ENCODE data around the gene TCEAL7. TPM values are rescaled to one million over a fixed set of nuclear protein-coding genes. Genes with fewer than 3 reads are reported as not detected.

TCEAL7 gene
- polyA plus RNA-seq, 1 donor (not counting 4 experiments of a cell fraction or from before 2014, with no cell fraction given), result 0.25 TPM

DNA sequence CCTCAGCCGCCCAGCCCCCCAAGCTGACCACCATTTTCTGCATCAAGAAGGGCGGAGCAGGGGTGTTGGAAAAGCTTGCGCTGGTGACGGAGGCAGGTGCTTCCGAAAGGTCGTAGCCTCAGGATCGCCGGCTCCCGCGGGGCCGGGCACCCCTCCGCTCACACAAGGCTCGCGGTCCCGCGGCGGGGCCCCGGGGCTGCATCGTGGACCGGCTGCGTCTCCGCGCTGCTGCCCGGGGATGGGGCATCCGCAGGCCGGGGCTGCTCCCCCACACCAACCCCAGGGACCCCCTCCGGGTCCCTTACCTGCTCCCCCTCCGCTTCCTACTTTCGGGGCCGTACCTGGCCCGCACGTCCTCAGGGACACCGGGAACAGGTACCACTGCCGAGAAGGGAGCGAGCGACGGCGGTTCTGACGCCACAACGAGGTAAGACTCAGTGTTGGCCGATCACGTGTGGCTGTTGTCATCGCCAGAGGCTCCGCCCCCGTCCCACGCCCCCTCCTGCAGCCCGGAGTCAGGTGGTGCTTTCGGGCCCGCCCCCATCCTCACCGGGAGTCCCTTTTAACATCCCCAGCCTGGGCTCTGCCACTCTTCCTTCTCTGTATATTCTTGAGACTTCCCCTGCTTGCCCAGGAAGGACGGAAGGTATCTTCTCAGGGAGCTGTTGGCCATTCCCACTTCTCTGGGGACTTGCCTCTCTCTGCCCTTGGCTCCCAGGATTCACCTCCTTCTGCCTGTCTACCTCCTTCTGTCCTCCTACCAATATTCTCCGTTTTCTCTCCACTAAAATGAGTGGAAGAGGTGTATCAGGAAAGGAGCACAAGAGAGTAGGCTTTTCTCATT is 19.3 kb upstream of the TCEAL7 start, which contains the start of gene BEX2:
Gene BEX2, minus strand, starts transcription at position 436 of the 844 bp plus-strand sequence. CDS start 1,014 bp downstream, outside the sequence.
- DNase-seq (ENCODE audit: low read depth, low spot score) (no peak), FAIRE-seq (no peak)
- H3K9me1 ChIP-seq (ENCODE audit: control insufficient read depth, extremely low read depth, insufficient read depth, low read length), result no peaks in the 10 kb centered on the region
- no peaks in the 10 kb centered on the region for H3K79me2 ChIP-seq (ENCODE audit: control insufficient read depth, insufficient read depth, low read length)
- no peaks in the 10 kb centered on the region for H3K36me3 ChIP-seq (ENCODE audit: control insufficient read depth in 2 of 2, extremely low read depth in 1 of 2, insufficient read depth in 2 of 2, low read length in 2 of 2)
- peak within 1 kb of the TSS; percentile 60 for H3K9ac ChIP-seq (ENCODE audit: control insufficient read depth, extremely low read depth, insufficient read depth, low read length)
- peak within 1 kb of the TSS; percentile 73 for H3K4me2 ChIP-seq (ENCODE audit: control insufficient read depth, extremely low read depth, insufficient read depth, low read depth, low read length)
- no peaks in the 10 kb centered on the region for H3K9me3 ChIP-seq (ENCODE audit: control insufficient read depth, low read depth, low read length)
- TF ChIP-seq EZH2 (IDR thresholded peaks at IDR 0.05; ENCODE audit: low read length), result no peak
- TF ChIP-seq, protein P1, sequence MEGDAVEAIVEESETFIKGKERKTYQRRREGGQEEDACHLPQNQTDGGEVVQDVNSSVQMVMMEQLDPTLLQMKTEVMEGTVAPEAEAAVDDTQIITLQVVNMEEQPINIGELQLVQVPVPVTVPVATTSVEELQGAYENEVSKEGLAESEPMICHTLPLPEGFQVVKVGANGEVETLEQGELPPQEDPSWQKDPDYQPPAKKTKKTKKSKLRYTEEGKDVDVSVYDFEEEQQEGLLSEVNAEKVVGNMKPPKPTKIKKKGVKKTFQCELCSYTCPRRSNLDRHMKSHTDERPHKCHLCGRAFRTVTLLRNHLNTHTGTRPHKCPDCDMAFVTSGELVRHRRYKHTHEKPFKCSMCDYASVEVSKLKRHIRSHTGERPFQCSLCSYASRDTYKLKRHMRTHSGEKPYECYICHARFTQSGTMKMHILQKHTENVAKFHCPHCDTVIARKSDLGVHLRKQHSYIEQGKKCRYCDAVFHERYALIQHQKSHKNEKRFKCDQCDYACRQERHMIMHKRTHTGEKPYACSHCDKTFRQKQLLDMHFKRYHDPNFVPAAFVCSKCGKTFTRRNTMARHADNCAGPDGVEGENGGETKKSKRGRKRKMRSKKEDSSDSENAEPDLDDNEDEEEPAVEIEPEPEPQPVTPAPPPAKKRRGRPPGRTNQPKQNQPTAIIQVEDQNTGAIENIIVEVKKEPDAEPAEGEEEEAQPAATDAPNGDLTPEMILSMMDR (optimal IDR thresholded peaks at IDR 0.05 in 1 of 3, IDR thresholded peaks at IDR 0.05 in 1 of 3, conservative IDR thresholded peaks at IDR 0.05 in 1 of 3; ENCODE audit: extremely low read depth in 1 of 3, insufficient read depth in 2 of 3, low read length in 3 of 3), result no peak
- no peaks in the 10 kb centered on the region for H3K4me1 ChIP-seq (ENCODE audit: control insufficient read depth, extremely low read depth, insufficient read depth, low read length)
- dilution Hi-C loops (cut with MboI; ENCODE audit: extremely low pct_ligation_motif_present, low sequenced_read_pairs), result no loop called here
- no peaks in the 10 kb centered on the region for H3K27me3 ChIP-seq (ENCODE audit: control insufficient read depth, extremely low read depth, insufficient read depth, low read length)
- peak within 1 kb of the TSS; percentile 47 to 63 (median 51) for H3K4me3 ChIP-seq (ENCODE audit: control insufficient read depth in 2 of 3, extremely low read depth in 1 of 3, insufficient read depth in 2 of 3, low read depth in 1 of 3, low read length in 3 of 3)
- H4K20me1 ChIP-seq (ENCODE audit: control insufficient read depth, extremely low read depth, insufficient read depth, low read length), result no peaks in the 10 kb centered on the region
- H2AFZ ChIP-seq (ENCODE audit: control insufficient read depth, low read length), result peak within 1 kb of the TSS; percentile 89
- H3K27ac ChIP-seq (ENCODE audit: control insufficient read depth, insufficient read depth, low read length), result no peak within 1 kb of the TSS

DNA sequence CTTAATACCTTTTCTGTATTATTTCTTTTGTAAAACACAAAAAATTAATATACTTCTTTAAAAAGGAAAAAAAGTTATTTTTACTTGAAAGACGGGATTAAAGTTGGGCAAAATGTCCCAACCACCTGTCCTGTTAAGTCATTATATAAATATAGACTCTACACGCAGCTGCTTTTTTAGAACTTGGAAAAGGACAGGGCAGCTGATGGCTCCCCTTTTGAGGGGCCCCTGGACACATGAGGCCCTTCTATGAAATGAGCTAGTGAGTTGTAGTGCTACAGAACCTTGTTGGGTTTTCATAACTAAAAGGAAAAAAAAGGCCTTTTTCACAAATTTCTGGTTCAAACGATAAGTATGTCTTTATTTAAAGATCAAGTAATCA is 18.6 kb upstream of the TCEAL7 start:
- dilution Hi-C loops (cut with MboI; ENCODE audit: extremely low pct_ligation_motif_present, low sequenced_read_pairs), result no loop called here
- no peak overlapping the region for H3K9ac ChIP-seq (ENCODE audit: control insufficient read depth, extremely low read depth, insufficient read depth, low read length)
- H3K4me2 ChIP-seq (ENCODE audit: control insufficient read depth, extremely low read depth, insufficient read depth, low read depth, low read length), result peak overlapping the region; percentile 73
- no peaks in the 10 kb centered on the region for H3K27me3 ChIP-seq (ENCODE audit: control insufficient read depth, extremely low read depth, insufficient read depth, low read length)
- H3K9me1 ChIP-seq (ENCODE audit: control insufficient read depth, extremely low read depth, insufficient read depth, low read length), result no peaks in the 10 kb centered on the region
- no peaks in the 10 kb centered on the region for H3K4me1 ChIP-seq (ENCODE audit: control insufficient read depth, extremely low read depth, insufficient read depth, low read length)
- peak overlapping the region; percentile 89 for H2AFZ ChIP-seq (ENCODE audit: control insufficient read depth, low read length)
- H4K20me1 ChIP-seq (ENCODE audit: control insufficient read depth, extremely low read depth, insufficient read depth, low read length), result no peaks in the 10 kb centered on the region
- no peaks in the 10 kb centered on the region for H3K9me3 ChIP-seq (ENCODE audit: control insufficient read depth, low read depth, low read length)
- TF ChIP-seq EZH2 (IDR thresholded peaks at IDR 0.05; ENCODE audit: low read length), result no peak
- TF ChIP-seq, protein P1 (optimal IDR thresholded peaks at IDR 0.05 in 1 of 3, IDR thresholded peaks at IDR 0.05 in 1 of 3, conservative IDR thresholded peaks at IDR 0.05 in 1 of 3; ENCODE audit: extremely low read depth in 1 of 3, insufficient read depth in 2 of 3, low read length in 3 of 3), result no peak
- FAIRE-seq (no peak), DNase-seq (ENCODE audit: low read depth, low spot score) (no peak)
- H3K4me3 ChIP-seq (ENCODE audit: control insufficient read depth in 2 of 3, extremely low read depth in 1 of 3, insufficient read depth in 2 of 3, low read depth in 1 of 3, low read length in 3 of 3), result no peak overlapping the region
- no peaks in the 10 kb centered on the region for H3K79me2 ChIP-seq (ENCODE audit: control insufficient read depth, insufficient read depth, low read length)
- no peaks in the 10 kb centered on the region for H3K36me3 ChIP-seq (ENCODE audit: control insufficient read depth in 2 of 2, extremely low read depth in 1 of 2, insufficient read depth in 2 of 2, low read length in 2 of 2)
- H3K27ac ChIP-seq (ENCODE audit: control insufficient read depth, insufficient read depth, low read length), result no peak overlapping the region

Data from keratinocyte (primary cell).